Gastrocnemius medialis (tissue), 4 donors: ENCODE measurements around the gene LAMC1.

Experiments
- CTCF ChIP-seq, 5 experiments: fragments of 450-650 bp in 3 of 5; fragments of 200-600 bp in 2 of 5; sonication (generic) in 2 of 5; IDR thresholded peaks in 4 of 5; conservative IDR thresholded peaks in 1 of 5; 1 replicate in 4 of 5; 2 replicates in 1 of 5; pipeline ENCODE4 v1.5.1; 2016 to 2019; ENCODE audit warnings: antibody characterized with exemption in 5 of 5, mild to moderate bottlenecking in 3 of 5, moderate library complexity in 3 of 5
- POLR2A ChIP-seq, 2 donors: fragments of 450-650 bp; IDR thresholded peaks; one replicate each; pipeline ENCODE4 v1.6.1; 2017; ENCODE audit warnings: antibody characterized with exemption in 2 of 2, mild to moderate bottlenecking in 2 of 2, moderate library complexity in 2 of 2

GRCh38 chr1:183061194-183061593, 38.0 kb downstream of the LAMC1 start:
- TF ChIP-seq CTCF (IDR thresholded peaks at IDR 0.05 in 4 of 5, conservative IDR thresholded peaks at IDR 0.05 in 1 of 5) = no peak
- no peak for TF ChIP-seq POLR2A (IDR thresholded peaks at IDR 0.05)
